AG08396 (cell line): Measurements from ENCODE around the gene MACIR.

Source experiments
- DNase-seq: peaks from one replicate; pipeline ENCODE4 v3.0.0; 2012; ENCODE audit warnings: low spot score, mixed read lengths

The MACIR gene

GRCh38 chr5:103291606-103292005, 33.0 kb downstream of the MACIR start:
- no peak for DNase-seq

GRCh38 chr5:103293099-103293498, 34.5 kb downstream of the MACIR start:
- DNase-seq: no peak

GRCh38 chr5:103293719-103294118, 35.2 kb downstream of the MACIR start:
- no peak for DNase-seq

GRCh38 chr5:103294906-103295305, 36.3 kb downstream of the MACIR start:
- DNase-seq: no peak

GRCh38 chr5:103295424-103295823, 36.9 kb downstream of the MACIR start:
- DNase-seq: no peak

GRCh38 chr5:103295871-103296270, 37.3 kb downstream of the MACIR start:
- DNase-seq: no peak

- no peak for DNase-seq
Observed at GRCh38 chr5:103298117-103298516, 39.6 kb downstream of the MACIR start.

GRCh38 chr5:103298607-103299188, 40.1 kb downstream of the MACIR start:
- DNase-seq: no peak

- no peak for DNase-seq
Observed at GRCh38 chr5:103305809-103306208, 47.2 kb downstream of the MACIR start.

GRCh38 chr5:103307470-103307869, 48.9 kb downstream of the MACIR start:
- DNase-seq: no peak

- DNase-seq: no peak
Observed at GRCh38 chr5:103308774-103309173, 50.2 kb downstream of the MACIR start.

- no peak for DNase-seq
Observed at GRCh38 chr5:103313056-103313455, 54.5 kb downstream of the MACIR start.

GRCh38 chr5:103315455-103315854, 56.9 kb downstream of the MACIR start:
- no peak for DNase-seq

- DNase-seq: no peak
Observed at GRCh38 chr5:103327451-103327850, 68.9 kb downstream of the MACIR start.

GRCh38 chr5:103327893-103328292, 69.3 kb downstream of the MACIR start:
- no peak for DNase-seq
